BE2C (cell line): ENCODE data around the gene NEK9.
"Not testable (repeated sequence)": the region's sequence is repeated elsewhere in the genome, so short reads cannot be mapped to it uniquely, and the experiment has no call there.

ENCODE experiments used
- DNase-seq: peaks from one replicate; pipeline ENCODE4 v3.0.0-alpha.2; 2020
- H3K27me3 ChIP-seq: fragments of 250-450 bp; sonication (Bioruptor Pico); 2 replicates; pipeline ENCODE4 v1.5.1; 2020; ENCODE audit warnings: mild to moderate bottlenecking
- H3K36me3 ChIP-seq: fragments of 250-450 bp; sonication (Bioruptor Pico); 2 replicates; pipeline ENCODE4 v1.5.1; 2020; ENCODE audit warnings: mild to moderate bottlenecking
- H3K4me1 ChIP-seq: fragments of 250-450 bp; sonication (Bioruptor Pico); 2 replicates; pipeline ENCODE4 v1.5.1; 2020
- H3K4me3 ChIP-seq: 2 replicates; pipeline ENCODE4 v1.5.1; 2011; ENCODE audit warnings: low read depth, low read length
- H3K9me3 ChIP-seq: fragments of 250-450 bp; sonication (Bioruptor Pico); 2 replicates; pipeline ENCODE4 v1.5.1; 2020
- TF ChIP-seq, protein P1 (sequence below): IDR thresholded peaks from 2 replicates; pipeline ENCODE4 v1.5.1; 2012; ENCODE audit warnings: mild to moderate bottlenecking, low read depth, low read length

The NEK9 gene

GRCh38 chr14:75158843-75159614 lies 32.2 kb upstream of the NEK9 start:
- Histone ChIP-seq H3K36me3 (no peaks in the 10 kb centered on the region), H3K4me1 (0 out of 2 replicates have a peak, but pooled peaks cover 3% of the 10 kb centered on the region), H3K4me3 (no peak overlapping the region), H3K27me3 (no peaks in the 10 kb centered on the region), H3K9me3 (no peaks in the 10 kb centered on the region)
- TF ChIP-seq, protein P1, sequence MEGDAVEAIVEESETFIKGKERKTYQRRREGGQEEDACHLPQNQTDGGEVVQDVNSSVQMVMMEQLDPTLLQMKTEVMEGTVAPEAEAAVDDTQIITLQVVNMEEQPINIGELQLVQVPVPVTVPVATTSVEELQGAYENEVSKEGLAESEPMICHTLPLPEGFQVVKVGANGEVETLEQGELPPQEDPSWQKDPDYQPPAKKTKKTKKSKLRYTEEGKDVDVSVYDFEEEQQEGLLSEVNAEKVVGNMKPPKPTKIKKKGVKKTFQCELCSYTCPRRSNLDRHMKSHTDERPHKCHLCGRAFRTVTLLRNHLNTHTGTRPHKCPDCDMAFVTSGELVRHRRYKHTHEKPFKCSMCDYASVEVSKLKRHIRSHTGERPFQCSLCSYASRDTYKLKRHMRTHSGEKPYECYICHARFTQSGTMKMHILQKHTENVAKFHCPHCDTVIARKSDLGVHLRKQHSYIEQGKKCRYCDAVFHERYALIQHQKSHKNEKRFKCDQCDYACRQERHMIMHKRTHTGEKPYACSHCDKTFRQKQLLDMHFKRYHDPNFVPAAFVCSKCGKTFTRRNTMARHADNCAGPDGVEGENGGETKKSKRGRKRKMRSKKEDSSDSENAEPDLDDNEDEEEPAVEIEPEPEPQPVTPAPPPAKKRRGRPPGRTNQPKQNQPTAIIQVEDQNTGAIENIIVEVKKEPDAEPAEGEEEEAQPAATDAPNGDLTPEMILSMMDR, result no peak
- no peak for DNase-seq

- peaks cover 4% of the 10 kb centered on the region for H3K36me3 ChIP-seq
- no peaks in the 10 kb centered on the region for H3K9me3 ChIP-seq
- DNase-seq, result no peak
- TF ChIP-seq, protein P1, result no peak
- no peaks in the 10 kb centered on the region for H3K27me3 ChIP-seq
- 0 out of 2 replicates have a peak, but pooled peaks cover 3% of the 10 kb centered on the region for H3K4me1 ChIP-seq
- H3K4me3 ChIP-seq, result no peak overlapping the region
Measured at GRCh38 chr14:75156901-75157300, 30.1 kb upstream of the NEK9 start.

GRCh38 chr14:75156111-75156510 lies 29.3 kb upstream of the NEK9 start:
- Histone ChIP-seq H3K36me3 (peaks cover 12% of the 10 kb centered on the region), H3K4me3 (no peak overlapping the region), H3K4me1 (0 out of 2 replicates have a peak, but pooled peaks cover 3% of the 10 kb centered on the region), H3K9me3 (no peaks in the 10 kb centered on the region), H3K27me3 (no peaks in the 10 kb centered on the region)
- TF ChIP-seq, protein P1, result no peak
- DNase-seq, result no peak

DNA sequence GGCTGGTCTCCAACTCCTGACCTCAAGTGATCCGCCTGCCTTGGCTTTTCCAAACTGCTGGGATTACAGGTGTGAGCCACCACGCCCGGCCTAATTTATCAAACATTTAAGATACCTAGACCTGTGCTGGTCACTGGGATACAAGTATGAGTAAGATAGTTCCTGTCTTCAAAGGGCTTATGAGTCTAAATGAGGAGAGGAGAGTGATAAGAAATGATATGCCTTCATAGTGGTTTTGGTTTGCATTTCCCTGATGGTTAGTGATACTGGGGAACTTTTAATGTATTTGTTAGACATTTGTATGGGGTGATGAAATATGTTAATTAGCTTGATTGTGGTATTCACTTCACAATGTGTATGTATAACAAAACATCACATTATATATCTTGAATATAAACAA lies 28.3 kb upstream of the NEK9 start:
- Histone ChIP-seq H3K9me3 (no peaks in the 10 kb centered on the region), H3K27me3 (no peaks in the 10 kb centered on the region), H3K36me3 (peaks cover 16% of the 10 kb centered on the region), H3K4me1 (0 out of 2 replicates have a peak, but pooled peaks cover 3% of the 10 kb centered on the region), H3K4me3 (no peak overlapping the region)
- no peak for DNase-seq
- TF ChIP-seq, protein P1, result no peak

DNA sequence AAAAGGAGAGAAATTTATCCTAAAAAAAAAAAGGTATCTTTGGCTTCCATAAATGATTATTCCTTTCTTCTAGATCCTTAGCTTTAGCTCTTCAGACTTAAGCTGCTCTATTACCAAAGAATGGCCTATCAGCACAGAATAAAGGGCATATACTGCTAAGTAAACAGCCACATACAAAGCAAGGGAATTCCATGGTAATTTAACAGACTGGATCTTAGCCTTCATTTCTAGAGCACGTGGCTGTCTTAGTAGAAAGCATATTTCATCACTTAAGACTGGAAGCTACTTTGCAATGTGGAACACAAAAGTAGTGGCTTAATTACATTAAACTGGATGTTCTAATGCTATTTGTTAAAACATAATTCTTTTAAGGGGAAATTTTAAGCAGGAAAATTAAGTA lies 26.4 kb upstream of the NEK9 start:
- no peaks in the 10 kb centered on the region for H3K27me3 ChIP-seq
- no peaks in the 10 kb centered on the region for H3K9me3 ChIP-seq
- no peak overlapping the region for H3K4me3 ChIP-seq
- H3K36me3 ChIP-seq, result peaks cover 23% of the 10 kb centered on the region
- TF ChIP-seq, protein P1, result no peak
- DNase-seq, result no peak
- H3K4me1 ChIP-seq, result 0 out of 2 replicates have a peak, but pooled peaks cover 3% of the 10 kb centered on the region

DNA sequence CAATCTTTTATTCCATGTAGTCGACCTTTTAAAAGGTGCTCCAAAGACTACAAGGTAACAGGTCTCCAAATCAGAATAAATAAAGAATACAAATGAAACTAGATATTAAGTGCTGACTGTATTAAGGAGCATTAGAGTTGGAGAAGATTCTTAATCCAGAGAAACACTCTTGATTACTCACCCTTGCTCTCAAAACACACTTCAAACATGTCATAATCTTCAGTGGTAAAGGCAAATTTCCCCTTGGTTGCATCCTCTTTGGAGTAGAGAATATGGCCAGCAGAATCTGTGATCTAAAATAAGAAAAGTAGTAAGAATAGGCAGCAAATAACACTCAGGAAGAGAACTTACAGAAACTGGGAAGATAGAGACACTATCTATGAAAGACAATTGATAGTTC lies 25.0 kb upstream of the NEK9 start:
- Histone ChIP-seq H3K9me3 (no peaks in the 10 kb centered on the region), H3K4me3 (no peak overlapping the region), H3K27me3 (no peaks in the 10 kb centered on the region), H3K36me3 (peaks cover 27% of the 10 kb centered on the region), H3K4me1 (0 out of 2 replicates have a peak, but pooled peaks cover under 1% of the 10 kb centered on the region)
- DNase-seq, result no peak
- TF ChIP-seq, protein P1, result no peak

- not testable (repeated sequence) for H3K27me3 ChIP-seq, H3K4me1 ChIP-seq, H3K4me3 ChIP-seq, H3K9me3 ChIP-seq, DNase-seq
- peaks cover 30% of the 10 kb centered on the region for H3K36me3 ChIP-seq
Measured at GRCh38 chr14:75150637-75151036, 23.8 kb upstream of the NEK9 start.
